AG10803 (cell line): ENCODE data around the gene ACOXL.

Experiments
- DNase-seq: peaks from one replicate; pipeline ENCODE4 v3.0.0; 2010; ENCODE audit warnings: low read depth
- H3K4me3 ChIP-seq: 2 replicates; pipeline ENCODE4 v1.5.1; 2011; ENCODE audit warnings: mild to moderate bottlenecking, low read length, control low read depth
- TF ChIP-seq, protein P1 (sequence below): conservative IDR thresholded peaks from 2 replicates; pipeline ENCODE4 v1.5.1; 2011; ENCODE audit warnings: mild to moderate bottlenecking, low read length, control low read depth, inconsistent platforms

ACOXL gene

DNA sequence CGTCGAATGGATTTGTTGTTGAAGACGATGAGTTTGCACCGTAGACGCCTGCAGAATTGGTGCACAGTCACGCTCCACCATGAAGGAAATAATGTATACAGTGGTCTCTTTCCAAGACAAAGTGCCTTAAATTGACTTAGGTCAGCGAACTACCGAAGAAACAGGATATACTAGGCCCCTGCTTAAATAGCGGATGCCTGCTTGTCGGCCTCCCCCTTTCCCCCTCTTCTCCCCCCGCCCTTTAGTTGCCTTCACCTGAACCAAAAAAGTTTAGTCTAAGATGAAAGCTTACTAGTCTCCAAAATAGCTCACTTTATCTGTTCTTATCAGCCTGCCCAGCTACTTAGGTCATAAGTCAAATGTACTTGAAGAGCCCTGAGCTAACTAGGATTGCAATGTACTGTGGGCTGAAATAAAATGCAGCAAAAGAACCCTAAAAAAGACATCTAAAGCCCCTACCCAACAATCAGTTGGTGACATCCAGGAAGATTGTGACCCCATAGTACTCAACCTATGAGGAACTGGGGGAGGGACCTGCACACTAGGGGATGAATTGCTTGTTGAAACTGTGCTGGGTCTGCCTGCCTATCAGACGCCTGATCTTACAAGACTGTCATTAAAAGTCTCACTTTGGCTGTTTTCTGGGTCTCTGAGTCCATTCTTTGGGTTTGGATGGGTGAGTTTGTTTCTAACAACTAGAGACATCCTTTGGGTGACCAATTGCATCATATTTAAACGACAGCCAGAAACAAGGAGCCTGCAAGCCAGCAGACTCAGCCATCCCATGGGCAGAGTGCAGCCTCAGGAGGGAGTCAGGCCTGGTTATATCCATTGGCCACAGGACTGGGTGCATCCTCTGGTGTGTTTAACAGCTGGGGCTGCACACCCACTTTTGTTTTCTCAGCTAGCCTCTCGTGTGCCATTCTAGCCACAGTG lies 14.5 kb downstream of the ACOXL start:
- no peak for DNase-seq
- TF ChIP-seq, protein P1, sequence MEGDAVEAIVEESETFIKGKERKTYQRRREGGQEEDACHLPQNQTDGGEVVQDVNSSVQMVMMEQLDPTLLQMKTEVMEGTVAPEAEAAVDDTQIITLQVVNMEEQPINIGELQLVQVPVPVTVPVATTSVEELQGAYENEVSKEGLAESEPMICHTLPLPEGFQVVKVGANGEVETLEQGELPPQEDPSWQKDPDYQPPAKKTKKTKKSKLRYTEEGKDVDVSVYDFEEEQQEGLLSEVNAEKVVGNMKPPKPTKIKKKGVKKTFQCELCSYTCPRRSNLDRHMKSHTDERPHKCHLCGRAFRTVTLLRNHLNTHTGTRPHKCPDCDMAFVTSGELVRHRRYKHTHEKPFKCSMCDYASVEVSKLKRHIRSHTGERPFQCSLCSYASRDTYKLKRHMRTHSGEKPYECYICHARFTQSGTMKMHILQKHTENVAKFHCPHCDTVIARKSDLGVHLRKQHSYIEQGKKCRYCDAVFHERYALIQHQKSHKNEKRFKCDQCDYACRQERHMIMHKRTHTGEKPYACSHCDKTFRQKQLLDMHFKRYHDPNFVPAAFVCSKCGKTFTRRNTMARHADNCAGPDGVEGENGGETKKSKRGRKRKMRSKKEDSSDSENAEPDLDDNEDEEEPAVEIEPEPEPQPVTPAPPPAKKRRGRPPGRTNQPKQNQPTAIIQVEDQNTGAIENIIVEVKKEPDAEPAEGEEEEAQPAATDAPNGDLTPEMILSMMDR, result no peak
- H3K4me3 ChIP-seq, result no peak overlapping the region

DNA sequence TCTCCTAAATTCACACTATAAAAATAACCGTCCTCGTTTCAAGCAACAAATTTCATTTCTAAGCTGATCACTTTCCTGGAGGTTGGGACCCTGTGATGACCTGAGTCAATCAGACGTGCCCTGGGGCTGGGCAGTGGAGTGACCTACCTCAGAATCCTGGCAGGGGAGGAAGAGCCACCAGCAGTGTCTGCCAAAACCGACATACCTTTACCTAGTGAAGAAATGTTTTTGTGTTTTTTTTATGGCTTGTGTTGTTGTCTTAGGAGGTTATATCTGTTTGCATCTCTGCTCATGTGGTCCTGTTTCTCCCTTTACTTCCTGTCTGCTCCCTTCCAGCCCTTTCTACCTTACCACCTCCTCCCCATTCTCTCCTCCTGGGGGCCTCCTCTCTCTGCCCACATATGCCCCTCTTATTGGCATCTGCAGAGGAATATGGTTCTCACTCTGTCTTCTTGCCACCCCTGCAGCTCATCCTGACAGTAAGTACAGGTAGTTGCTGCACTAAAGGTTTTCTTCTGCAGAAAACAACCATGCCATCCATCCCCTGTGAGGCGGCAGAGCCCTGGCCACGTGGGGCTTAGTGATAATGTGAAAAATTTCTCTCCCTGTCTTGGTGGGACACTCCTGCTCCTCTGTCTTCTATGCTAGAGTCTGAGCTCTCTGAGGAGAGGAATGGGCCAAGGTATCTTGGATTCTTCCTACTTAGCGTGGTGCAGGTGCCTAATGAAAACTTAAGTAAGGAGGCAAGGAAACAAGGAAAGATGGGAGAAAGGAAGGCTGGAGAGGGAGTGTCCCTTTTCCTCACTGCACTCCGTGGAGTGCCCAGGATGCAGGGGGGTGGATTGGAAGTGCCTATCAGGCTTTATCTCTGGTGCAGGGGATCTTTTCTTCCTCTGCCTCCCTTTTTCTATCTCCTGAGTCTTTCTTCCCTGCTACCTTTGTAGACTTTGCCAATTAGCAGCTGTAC lies 15.4 kb downstream of the ACOXL start:
- H3K4me3 ChIP-seq, result no peak overlapping the region
- DNase-seq, result no peak
- TF ChIP-seq, protein P1, result no peak

DNA sequence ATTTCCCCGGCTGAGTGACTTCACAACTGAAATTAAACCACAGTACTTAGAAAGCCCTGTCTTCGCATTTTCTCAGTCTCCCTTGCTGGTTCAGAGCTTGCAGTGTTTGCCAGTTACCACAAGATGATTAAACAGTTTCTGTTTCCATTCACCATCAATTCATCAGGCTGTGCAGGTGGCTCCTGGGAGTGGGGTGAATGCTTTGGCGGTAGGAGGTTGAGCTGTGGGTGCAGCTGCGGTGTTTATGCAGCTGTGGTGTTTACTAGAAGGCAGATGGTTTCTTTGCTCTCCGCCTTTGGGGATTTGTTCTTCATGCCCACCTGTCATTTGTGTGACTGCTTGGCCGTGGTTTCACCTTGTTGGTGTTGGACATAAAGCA lies 16.1 kb downstream of the ACOXL start:
- H3K4me3 ChIP-seq, result no peak overlapping the region
- DNase-seq, result no peak
- TF ChIP-seq, protein P1, result no peak

DNA sequence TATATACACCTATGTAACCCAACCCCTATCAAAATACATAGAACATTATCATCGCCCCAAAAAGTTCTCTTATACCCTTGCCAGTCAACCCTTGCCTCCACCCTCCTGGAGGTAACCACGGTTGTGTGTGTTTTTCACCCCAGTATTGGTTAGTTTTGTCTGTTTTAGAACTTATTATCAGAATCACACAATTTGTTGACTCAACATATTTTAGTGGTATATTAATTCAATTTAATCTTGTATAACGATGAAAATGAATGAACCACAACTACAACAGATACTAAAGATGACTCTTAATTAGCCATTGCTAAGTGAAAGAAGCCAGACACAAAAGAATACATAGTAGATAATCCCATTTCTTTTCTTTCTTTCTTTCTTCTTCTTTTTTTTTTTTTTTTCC lies 19.3 kb downstream of the ACOXL start:
- TF ChIP-seq, protein P1, result no peak
- DNase-seq, result no peak
- no peak overlapping the region for H3K4me3 ChIP-seq

DNA sequence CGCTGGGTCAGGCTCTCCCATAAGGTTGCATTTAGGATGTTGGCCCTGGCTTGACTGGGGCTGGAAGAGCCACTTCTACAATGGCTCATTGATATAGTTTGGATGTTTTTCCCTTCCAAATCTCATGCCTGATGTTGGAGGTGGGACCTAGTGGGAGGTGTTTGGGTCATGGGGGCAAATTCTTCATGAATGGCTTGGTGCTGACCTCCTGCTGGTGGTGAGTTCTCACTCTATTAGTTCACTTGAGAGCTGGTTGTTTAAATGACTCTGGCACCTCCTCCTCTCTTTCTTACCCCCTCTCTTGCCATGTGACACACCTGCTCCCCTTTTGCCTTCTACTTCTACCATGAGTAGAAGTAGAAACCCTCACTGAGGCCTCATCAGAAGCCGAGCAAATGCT lies 20.5 kb downstream of the ACOXL start:
- H3K4me3 ChIP-seq, result no peak overlapping the region
- TF ChIP-seq, protein P1, result no peak
- DNase-seq, result no peak

DNA sequence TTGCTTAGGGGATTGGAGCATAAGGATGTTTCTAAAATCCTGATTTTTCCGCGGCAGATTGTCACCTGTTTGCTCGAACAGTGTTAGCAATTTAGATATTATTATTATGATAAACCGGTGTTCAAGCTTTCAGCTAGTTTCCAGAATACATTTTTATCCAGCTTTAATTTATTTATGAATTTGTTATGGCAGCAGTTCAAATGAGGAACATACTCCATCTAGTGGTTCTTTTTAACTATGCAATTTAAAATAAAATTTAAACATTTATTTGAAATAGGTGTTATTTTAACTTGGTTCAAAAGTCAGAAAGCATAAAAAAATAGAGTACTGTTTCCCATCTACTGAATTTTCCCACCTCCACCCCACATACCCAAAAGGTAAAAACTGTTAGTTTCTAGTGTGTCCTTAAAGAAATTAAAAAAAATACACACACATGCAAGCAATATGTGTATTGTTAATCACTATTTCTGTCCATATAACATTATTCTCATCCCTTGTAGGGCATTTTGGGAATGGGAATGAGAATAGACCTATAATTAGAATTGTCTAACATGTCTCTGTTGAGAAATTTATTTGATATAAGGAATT lies 23.2 kb downstream of the ACOXL start:
- TF ChIP-seq, protein P1, result peak; percentile 50
- peak; percentile 6 for DNase-seq
- no peak overlapping the region for H3K4me3 ChIP-seq
